Measurements from ENCODE around the gene TTBK2.

Gene TTBK2

DNA sequence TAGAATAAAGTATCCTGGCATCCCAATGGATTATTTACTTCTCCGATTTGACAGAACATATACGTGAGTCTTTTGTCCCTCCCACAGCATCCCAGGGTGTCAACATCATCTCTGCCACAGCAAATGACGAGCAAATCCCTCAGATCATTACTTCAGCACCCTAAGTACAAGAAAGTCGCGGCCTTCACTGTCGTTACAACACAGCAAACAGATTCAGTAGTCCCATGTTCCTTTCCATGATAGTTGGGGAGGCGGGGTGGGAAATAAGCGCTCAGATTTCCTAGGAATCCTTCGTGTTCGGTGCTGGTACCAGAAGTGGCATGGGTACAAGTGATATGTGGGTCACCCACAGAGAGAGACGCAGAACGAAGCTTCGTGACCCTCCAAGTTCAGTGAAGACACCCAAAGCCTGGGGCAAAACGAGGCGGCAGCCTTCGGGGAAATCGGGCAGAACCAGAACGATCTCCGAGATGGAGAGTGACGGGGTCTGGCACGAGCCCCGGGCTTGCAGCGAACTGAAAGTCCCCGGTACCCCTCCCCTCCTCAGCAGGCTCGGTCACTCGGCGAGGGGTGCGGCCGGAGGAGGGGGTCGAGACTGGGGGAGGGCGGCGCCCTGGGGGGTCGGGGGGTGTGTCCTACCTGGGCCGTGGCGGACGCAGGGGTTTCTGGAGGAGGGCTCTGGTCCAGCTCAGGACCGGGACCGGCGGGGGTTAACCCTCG lies 619 bp downstream of the TTBK2 start:
- TF ChIP-seq, protein P1, sequence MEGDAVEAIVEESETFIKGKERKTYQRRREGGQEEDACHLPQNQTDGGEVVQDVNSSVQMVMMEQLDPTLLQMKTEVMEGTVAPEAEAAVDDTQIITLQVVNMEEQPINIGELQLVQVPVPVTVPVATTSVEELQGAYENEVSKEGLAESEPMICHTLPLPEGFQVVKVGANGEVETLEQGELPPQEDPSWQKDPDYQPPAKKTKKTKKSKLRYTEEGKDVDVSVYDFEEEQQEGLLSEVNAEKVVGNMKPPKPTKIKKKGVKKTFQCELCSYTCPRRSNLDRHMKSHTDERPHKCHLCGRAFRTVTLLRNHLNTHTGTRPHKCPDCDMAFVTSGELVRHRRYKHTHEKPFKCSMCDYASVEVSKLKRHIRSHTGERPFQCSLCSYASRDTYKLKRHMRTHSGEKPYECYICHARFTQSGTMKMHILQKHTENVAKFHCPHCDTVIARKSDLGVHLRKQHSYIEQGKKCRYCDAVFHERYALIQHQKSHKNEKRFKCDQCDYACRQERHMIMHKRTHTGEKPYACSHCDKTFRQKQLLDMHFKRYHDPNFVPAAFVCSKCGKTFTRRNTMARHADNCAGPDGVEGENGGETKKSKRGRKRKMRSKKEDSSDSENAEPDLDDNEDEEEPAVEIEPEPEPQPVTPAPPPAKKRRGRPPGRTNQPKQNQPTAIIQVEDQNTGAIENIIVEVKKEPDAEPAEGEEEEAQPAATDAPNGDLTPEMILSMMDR (IDR thresholded peaks at IDR 0.05; ENCODE audit: low read depth, low read length, missing control alignments) = no peak
- no peak for DNase-seq (ENCODE audit: extremely low read depth, low read depth)

GRCh38 chr15:42919308-42919707 lies 1.3 kb downstream of the TTBK2 start:
- H3K4me3 ChIP-seq (replicated peaks; ENCODE audit: low read depth, low read length) = peak overlapping the region; percentile 74
- TF ChIP-seq, protein P1 (IDR thresholded peaks at IDR 0.05; ENCODE audit: low read depth, low read length, missing control alignments) = no peak
- no peak for DNase-seq (ENCODE audit: extremely low read depth, low read depth)

More for the DNA sequence above, 619 bp downstream of the TTBK2 start:
- peak overlapping the region; percentile 74 for H3K4me3 ChIP-seq (replicated peaks; ENCODE audit: low read depth, low read length)

GRCh38 chr15:42918047-42918446 lies 2.5 kb downstream of the TTBK2 start:
- no peak overlapping the region for H3K4me3 ChIP-seq (replicated peaks; ENCODE audit: low read depth, low read length)
- TF ChIP-seq, protein P1 (IDR thresholded peaks at IDR 0.05; ENCODE audit: low read depth, low read length, missing control alignments) = no peak
- no peak for DNase-seq (ENCODE audit: extremely low read depth, low read depth)

DNA sequence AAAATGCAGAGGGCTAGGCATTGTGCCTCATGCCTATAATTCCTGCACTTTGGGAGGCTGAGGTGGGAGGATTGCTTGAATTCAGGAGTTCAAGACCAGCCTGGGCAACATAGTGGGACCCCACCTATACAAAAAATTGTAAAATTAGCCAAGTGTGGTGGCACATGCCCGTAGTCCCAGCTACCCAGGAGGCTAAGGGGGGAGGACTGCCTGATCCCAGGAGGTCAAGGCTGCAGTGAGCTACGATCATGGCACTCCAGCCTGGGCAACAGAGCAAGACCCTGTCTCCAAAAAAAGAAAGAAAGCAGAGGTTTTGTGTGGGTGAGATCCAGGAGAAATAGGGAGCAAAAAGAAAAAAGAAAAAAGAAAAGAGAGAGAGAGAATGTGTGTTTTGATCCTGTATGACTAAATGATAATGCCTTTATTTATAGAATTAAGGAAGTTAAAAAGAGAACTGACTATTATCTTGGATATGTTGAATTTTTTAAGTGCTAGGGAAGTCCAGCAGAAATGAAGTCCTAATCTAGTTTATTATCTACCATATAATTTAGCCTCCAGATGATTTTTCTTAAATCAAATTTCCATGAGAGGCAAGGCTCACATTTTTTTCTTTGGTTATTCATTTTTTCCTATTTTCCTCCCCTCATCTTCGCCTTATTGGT lies 4.8 kb downstream of the TTBK2 start:
- TF ChIP-seq, protein P1 (IDR thresholded peaks at IDR 0.05; ENCODE audit: low read depth, low read length, missing control alignments) = no peak
- no peak overlapping the region for H3K4me3 ChIP-seq (replicated peaks; ENCODE audit: low read depth, low read length)
- DNase-seq (ENCODE audit: extremely low read depth, low read depth) = no peak

GRCh38 chr15:42914728-42915497 lies 5.7 kb downstream of the TTBK2 start:
- TF ChIP-seq, protein P1 (IDR thresholded peaks at IDR 0.05; ENCODE audit: low read depth, low read length, missing control alignments) = no peak
- DNase-seq (ENCODE audit: extremely low read depth, low read depth) = no peak
- H3K4me3 ChIP-seq (replicated peaks; ENCODE audit: low read depth, low read length) = no peak overlapping the region

DNA sequence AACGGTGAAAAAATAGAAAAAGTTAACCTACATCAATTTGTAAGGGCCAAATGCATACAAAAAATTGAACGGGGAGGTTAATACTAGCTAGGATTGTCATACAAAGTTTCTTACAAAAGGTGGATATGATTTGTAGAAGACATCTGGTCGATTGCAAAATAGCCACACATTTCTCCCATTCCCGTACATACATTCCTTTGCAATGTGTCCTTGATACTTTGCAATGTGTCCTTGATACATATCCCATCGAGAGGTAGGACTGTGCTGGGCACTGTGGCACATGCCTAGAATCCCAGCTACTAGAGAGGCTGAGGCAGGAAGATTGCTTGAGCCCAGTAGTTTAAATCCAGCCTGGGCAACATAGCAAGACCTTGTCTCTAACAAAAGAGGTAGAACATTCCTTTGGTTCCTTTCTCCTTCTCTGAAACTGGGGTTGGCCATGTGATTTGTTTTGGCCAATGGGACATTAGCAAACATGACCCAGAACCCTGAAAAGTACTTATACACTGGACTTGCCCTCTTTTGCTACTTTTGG lies 9.5 kb downstream of the TTBK2 start:
- DNase-seq (ENCODE audit: extremely low read depth, low read depth) = no peak
- TF ChIP-seq, protein P1 (IDR thresholded peaks at IDR 0.05; ENCODE audit: low read depth, low read length, missing control alignments) = no peak

More for the DNA sequence above, 9.5 kb downstream of the TTBK2 start:
- H3K4me3 ChIP-seq (replicated peaks; ENCODE audit: low read depth, low read length) = no peak overlapping the region

Measured in HFF-Myc (cell line).